K562 (cell line): ENCODE measurements around the gene MSMO1.

Experiments
- HDAC2 ChIP-seq: fragments of 450-650 bp; IDR thresholded peaks from 2 replicates; pipeline ENCODE4 v1.6.1; 2016; ENCODE audit warnings: mild to moderate bottlenecking
- JUN ChIP-seq, 2 experiments: sonication (generic) in 1 of 2; formaldehyde crosslinking in 1 of 2; IDR thresholded peaks; 2 replicates each; pipeline versions ENCODE4 v1.6.1 to v1.8.0; 2012 to 2022; ENCODE audit warnings: borderline replicate concordance in 2 of 2, mild to moderate bottlenecking in 2 of 2, improper control_type of control experiment in 1 of 2, low read depth in 1 of 2, low read length in 1 of 2, missing genetic modification reagents in 1 of 2
- MEF2A ChIP-seq: IDR thresholded peaks from 2 replicates; pipeline ENCODE4 v1.6.1; 2011; ENCODE audit warnings: low read depth, mild to moderate bottlenecking, low read length, moderate library complexity; ENCODE audit not compliant: control insufficient read depth
- POLR2A ChIP-seq: fragments of 450-650 bp; conservative IDR thresholded peaks from 2 replicates; pipeline ENCODE4 v1.6.1; 2016
- WHSC1 ChIP-seq: IDR thresholded peaks from one replicate; pipeline ENCODE4 v1.6.1; 2012; ENCODE audit warnings: low read length, control low read depth, inconsistent platforms
- ZNF445 ChIP-seq: fragments of 250-450 bp; sonication (Bioruptor Pico); IDR thresholded peaks from 2 replicates; pipeline ENCODE4 v1.4.0; 2020; ENCODE audit warnings: low read depth, mild to moderate bottlenecking, moderate library complexity

GRCh38 chr4:165289423-165289785, 38.1 kb upstream of the MSMO1 start:
- TF ChIP-seq HDAC2, result no peak
- TF ChIP-seq WHSC1, result no peak
- TF ChIP-seq ZNF445 (CRISPR knock-in tag), result no peak
- no peak for TF ChIP-seq POLR2A
- TF ChIP-seq JUN (IDR thresholded peaks at IDR 0.05; ENCODE audit: borderline replicate concordance, low read depth, low read length), result no peak
- no peak for TF ChIP-seq JUN (CRISPR knock-in tag; IDR thresholded peaks at IDR 0.05; ENCODE audit: borderline replicate concordance)
- no peak for TF ChIP-seq MEF2A
